HG03060 (cell line): ENCODE results near the gene DSE.
"Not testable (repeated sequence)": the region's sequence is repeated elsewhere in the genome, so short reads cannot be mapped to it uniquely, and the experiment has no call there.

Experiments
- ATAC-seq: cut with Tn5 transposase; IDR thresholded peaks from one replicate; pipeline ENCODE4 v1.9.1; 2021; ENCODE audit warnings: low read depth, moderate number of reproducible peaks; ENCODE audit not compliant: unreplicated experiment

DSE gene

DNA sequence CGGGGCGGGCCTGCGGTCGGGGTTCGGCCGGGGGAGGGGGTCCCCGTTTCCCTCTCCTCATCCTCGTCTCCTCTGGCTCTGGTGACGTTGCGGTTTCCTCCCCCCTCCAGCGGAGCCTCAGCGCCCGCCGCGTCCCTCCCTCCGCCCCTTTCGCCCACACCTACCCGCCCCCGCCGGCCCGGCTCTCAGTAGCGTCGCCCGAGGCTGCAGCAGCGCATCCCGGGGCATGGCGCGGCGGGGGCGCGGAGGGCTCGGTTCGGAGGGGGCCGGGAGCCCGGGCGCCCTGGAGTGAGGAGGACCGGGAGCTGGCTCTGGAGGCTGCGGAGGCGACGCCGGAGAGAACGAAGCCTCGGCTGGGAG lies at the start of gene DSE:
DSE (plus strand) TSS at position 188 of the 360 bp plus-strand sequence. CDS start 28,304 bp downstream, outside the sequence.
- peak; percentile 29 for ATAC-seq

DNA sequence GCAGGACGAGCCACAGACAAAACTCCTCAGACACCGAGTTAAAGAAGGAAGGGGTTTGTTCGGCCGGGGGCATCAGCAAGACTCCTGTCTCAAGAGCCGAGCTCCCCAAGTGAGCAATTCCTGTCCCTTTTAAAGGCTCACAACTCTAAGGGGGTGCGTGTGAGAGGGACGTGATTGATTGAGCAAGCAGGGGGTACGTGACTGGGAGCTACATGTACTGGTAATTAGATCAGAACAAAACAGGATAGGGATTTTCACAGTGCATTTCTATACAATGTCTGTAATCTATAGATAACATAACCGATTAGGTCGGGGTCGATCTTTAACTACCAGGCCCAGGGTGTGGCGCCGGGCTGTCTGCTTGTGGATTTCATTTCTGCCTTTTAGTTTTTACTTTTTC lies 48.8 kb upstream of the DSE start:
- not testable (repeated sequence) for ATAC-seq

DNA sequence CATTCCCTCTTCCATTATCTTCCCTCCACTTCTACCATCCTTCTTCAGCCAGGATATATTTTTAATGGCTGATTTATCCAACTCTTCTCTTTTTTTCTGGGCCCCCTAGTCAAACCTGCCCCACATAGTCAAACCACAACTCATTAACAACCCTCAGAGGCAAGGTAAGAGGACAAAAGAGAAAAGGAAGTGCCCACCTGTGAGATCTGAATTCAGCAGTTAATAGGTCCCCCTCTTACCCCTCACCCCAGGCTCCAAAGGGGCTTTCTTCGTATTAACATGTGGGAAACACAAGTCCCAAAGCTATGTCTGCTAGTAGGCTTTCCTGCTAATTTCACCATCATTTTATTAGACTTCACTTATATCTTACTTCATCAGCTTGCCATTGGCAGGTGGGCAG lies 46.9 kb upstream of the DSE start:
- ATAC-seq, result no peak

DNA sequence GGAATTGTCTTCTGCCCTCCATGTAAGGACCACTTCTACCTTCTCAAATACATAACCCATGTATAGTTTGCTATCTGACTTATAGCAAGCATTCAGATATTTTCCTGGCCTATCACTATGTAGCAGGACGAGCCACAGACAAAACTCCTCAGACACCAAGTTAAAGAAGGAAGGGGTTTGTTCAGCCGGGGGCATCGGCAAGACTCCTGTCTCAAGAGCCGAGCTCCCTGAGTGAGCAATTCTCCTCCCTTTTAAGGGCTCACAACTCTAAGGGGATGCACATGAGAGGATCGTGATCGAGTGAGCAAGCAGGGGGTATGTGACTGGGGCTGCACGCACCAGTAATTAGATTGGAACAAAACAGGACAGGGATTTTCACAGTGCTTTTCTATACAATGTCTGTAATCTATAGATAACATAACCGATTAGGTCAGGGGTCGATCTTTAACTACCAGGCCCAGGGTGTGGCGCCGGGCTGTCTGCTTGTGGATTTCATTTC lies 45.1 kb upstream of the DSE start:
- not testable (repeated sequence) for ATAC-seq

DNA sequence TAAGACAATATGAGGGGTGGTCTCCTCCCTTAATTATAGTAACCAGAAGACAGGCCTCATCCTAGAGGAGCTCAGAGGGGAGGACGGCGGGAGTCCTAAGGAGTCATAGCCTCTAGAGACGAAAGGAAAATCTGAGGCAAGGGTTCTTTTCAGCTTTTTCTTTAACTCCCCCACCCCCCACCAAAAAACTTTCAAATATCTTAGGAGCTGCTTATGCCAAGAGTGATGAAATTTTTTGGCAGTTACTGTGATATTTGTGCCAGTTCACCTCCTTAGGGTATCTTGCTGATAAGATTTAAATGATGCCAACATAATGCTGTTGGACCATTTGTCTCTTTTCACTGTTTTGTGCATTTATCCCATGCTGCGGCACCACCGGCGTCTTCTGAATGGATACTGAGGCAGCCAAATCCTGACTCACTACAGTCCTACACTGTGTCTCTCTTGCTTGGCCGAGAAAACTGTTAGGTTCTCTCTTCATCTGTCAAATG lies 44.5 kb upstream of the DSE start:
- ATAC-seq, result no peak

DNA sequence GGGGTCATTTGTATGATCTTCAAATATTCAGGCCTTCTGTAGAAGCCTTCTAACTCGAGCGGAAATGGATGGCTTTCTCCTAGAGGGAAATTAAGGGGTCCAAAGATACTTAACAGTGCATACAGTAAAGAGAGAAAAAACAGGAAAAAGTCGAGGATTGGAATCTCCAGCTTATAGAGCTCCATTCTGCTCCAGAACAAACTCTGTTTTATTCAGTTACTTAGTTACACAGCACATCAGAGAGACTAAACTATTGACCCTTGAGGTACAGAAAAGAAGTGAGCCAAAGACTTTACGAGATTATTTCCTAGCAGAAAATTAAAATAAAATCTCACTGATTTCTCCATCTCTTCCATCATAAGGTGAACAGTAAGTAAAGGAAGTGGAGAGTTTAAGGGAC lies 43.8 kb upstream of the DSE start:
- no peak for ATAC-seq

DNA sequence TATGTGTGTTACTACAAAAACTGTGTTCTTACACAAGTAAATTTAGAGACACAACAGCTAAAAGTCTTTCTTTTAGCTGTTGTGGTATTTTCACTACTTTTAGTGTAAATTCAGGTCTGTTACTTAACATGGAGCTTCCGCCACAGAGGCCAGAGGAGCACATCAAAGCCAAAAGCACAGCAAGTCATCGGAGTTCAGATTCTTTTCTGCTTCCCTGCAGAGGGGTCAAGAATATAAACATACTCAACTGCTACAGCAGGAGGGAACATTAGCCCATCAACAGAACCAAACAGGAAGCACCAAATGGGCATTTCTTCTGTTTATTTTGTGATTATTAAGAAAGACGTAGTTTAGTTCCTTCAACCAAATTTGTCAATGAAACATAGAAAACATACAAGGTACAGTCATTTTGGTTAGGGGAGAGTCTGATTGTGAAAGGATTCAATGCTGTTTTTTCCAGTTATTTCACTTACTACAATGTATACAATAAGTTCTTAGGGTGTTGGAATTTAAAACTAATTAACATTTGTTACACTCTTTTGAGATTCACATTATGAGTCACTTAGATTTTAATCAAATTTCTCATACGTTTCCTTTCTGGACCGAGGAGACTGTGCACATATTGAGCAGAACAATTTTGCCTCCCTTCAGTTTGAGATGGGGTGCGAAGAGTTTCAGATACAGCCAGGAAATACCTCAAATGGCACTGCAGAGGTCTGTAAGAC lies 42.8 kb upstream of the DSE start:
- no peak for ATAC-seq

DNA sequence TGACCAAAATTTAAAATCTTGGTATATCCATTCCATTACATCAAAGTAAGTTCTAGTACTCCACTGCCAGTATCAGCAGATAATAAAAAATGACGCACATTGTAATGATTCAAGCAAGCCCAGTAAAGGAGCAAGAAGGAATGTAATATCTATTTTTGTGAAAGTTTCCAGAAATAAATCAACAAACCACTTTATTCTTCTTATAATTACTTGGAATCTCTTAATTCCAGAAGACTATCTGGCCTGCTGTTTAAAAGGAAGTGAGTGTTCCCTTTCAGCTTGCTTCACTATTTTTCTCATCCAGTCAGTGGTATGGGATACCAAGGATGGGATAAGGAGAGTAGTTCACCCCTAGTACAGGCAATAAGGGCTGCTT lies 42.2 kb upstream of the DSE start:
- no peak for ATAC-seq

DNA sequence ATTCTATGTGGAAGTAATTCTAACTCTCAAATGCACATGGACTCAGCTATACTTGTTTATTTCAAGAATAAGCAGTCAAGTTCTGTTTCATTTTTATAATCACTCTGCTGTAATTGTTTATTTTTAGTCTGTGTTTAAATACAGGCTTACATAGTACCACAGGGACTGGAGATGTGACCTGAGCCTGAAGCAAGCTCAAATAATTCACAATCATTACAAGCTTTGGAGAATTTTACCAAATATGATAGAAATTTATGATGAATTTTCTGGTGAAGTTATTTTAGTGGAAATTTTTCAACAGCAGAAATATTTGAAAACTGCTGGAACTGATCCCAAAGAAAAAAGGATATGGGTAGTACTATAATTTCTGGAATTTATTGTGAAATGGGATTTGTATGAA lies 41.6 kb upstream of the DSE start:
- no peak for ATAC-seq

DNA sequence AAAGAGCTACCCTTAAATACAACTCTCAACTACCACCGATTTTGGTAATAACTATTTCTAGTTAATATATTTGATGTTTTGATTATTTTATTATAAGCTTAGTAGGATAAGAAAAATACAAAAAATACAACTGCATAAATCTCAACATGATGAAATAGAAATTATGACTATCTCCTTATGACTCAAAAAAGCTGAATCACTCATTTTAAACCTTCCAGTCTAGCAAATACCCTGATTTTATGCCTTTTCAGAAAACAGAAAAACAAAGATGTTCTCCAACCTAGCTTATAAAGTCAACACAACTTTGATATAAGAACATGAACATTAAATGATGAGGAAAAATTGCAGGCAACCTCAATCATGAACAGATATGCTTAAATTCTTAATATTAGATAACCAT lies 40.2 kb upstream of the DSE start:
- ATAC-seq, result no peak

DNA sequence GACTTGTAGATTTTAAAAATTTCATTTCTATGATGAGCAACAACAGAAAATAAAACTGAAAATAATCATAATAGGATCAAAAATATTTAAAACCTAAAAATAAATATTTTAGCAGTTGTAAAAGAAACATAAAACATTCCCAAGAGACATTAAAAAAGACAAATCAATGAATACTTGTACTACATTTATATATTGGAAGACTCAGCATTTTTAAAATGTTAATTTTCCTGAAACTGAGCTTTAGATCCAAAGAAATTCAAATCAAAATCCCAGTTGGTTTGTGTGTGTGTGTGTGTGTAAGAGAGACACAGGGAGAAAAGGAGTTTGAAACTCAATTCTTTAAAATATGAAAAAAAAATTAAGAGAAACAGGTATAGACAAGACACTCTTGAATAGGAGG lies 38.7 kb upstream of the DSE start:
- ATAC-seq, result no peak

DNA sequence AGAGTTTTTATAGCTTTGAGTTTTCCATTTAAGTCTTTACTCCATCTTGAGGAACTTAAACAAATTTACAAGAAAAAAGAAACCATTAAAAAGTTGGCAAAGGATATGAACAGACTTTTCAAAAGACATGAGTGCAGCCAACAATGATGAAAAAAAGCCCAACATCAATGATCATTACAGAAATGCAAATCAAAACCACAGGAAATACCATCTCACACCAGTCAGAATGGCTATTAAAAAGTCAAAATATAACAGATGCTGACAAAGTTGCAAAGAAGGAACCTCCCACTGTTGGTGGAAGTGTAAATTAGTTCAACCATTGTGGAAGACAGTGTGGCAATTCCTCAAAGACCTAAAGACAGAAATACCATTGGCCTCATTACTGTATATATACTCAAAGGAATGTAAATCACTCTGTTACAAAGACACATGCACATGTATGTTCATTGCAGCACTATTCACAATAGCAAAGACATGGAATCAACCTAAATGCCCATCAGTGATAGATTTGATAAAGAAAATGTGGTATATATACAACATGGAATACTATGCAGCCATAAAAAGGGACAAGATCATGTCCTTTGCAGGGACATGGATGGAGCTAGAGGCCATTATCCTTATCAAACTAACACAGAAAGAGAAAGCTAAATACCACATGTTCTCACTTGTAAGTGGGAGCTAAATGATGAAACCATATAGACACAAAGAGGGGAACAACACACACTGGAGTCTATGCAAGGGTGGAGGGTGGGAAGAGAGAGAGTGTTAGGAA lies 35.9 kb upstream of the DSE start:
- ATAC-seq, result not testable (repeated sequence)

DNA sequence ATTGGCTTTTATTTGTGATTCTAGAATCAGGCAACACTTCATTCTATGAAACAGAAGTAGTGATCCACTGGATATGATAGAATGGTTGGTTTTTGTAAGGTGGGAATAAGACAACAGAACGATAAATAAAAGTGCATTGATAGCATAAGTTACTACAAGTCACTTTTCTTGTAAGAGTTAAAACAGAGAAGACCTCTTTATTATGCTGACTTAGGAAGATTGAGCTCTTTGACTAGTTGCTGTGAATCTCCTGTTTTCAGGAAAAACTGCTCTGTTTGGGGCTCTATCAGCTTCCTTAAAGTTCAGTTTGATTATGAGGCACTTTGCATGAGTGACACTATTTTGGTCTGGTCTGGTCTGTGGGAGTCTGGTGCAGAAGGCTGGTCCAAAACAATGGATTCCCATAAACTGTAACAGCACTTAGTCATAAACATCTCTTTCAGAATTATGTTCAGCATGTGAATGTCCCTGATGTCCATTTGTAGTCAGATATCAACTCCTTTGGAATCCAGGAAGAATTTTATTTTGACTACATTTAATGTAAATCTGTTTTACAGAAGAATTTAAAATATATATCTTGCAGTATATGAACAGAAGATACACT lies 35.0 kb upstream of the DSE start:
- no peak for ATAC-seq

DNA sequence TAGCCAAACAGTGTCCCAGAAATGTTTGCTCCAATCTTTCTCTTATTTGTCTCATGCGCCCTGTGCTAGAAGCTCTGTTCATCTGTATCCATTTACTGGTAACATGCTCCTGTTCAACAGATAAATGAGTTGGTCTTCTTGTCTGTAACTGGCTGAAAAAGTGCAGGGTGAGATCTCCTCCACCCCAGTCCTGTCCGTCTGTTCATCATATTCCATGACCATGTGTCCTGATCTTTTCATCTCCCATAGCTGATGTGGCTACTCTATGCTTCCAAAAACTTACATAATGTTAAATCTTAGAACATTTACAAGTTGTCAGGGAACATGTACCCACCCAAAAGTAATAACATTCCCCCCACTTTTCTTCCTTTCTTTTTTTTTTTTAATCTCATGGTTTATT lies 31.8 kb upstream of the DSE start:
- ATAC-seq, result no peak

DNA sequence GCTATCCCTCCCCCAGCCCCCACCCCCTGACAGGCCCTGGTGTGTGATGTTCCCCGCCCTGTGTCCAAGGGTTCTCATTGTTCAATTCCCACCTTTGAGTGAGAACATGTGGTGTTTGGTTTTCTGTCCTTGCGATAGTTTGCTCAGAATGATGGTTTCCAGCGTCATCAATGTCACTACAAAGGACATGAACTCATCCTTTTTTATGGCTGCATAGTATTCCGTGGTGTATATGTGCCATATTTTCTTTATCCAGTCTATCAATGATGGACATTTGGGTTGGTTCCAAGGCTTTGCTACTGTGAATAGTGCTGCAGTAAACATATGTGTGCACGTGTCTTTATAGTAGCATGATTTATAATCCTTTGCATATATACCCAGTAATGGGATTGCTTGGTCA lies 30.1 kb upstream of the DSE start:
- not testable (repeated sequence) for ATAC-seq

DNA sequence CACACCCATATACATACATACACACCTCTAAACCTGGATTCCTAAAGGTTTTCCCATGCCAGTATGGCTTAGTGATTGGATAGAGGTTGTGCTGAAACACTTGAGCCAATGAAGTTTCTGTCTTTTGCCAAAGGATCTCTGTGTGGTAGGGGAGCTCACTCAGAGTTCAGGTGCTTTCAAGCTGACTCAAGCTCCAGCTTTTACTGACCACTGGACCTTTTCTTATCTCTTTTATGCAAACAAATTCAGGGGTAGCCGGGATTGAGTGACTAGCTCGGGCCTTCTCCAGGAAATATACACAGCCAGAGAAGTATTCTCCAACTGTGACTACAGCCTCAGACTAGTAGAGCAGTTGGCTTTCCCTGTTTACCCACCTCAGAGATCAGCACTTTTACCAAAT lies 21.5 kb upstream of the DSE start:
- no peak for ATAC-seq

DNA sequence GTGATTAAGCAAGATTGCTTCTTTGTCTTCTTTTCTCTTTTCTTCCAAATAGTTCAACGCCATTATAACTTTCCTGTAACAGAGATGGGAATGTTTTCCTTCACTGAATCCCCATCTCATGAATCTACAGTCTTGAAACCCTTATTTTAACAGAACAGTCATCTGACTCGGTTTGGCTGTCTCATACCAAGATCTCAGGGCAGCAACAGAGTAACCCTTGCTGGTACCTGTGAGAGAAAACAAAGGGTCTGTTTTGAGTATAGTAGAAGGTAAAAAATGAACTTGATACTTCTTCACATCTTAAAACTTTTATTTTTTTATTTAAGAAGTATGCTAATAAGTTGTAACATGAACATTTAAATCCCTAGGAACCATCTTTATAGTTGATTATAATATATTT lies 19.6 kb upstream of the DSE start:
- no peak for ATAC-seq

DNA sequence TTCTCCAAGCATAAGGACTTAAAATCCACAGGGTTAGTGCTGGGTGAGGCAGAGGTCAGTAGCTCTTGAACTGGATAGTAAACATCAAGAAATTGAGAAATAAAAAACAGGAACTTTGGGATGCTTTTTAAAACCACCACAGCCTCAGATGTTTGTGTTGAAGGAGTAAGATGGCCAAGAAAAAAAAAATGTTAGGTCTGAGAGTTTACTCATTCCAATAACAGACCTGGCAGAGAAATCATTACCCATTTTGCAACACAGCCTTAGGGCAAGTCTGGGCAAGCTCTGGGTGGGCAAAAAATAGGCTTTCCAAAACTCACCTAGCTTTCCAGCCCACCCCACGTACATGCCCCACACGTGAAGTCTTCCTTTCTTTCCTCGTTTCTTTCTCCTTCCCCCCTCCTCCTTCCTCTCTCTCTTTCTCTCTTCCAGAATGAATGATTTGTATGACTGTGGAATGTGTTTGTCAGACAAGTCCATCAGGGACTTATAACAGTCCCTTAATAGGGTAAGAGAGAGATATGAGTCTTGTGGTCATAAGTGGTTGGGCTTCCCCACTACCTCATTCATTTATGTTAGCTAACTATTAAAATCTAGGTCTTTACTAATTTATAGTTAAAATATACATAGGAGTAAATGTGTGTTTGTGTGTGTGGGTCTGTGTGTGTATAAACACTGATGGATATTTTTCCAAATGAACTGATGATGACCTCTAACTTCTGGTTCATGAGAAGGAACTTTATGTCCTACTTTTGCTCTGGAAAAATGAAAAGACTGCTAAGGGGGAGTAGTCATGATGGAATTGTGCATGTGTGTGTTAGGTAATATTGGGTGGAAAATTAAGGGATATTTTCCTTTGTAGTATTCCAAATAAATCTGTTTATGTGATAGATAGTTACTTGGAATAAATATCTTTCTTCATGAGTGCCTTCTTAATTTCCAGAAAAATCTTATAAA lies 18.0 kb upstream of the DSE start:
- peak; percentile 65 for ATAC-seq

DNA sequence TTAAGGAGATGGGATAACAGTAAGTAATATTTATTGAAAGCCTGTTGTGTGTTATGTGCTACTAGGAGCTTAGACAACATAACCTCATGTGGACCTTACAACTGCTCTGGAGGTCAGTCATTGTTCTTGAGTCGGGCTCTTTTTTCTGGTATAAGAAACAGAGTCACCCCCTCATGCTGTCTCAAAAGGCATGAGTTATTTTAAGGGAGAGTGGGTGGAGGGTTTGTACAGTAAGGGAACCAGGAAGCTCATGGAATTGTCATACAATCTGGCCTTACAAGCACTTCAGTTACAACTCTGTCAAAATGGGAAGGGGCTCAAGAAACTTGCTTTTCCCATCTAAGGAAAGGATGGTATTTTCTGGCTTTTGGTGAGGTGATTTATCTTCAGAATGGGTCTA lies 16.5 kb upstream of the DSE start:
- ATAC-seq, result no peak

DNA sequence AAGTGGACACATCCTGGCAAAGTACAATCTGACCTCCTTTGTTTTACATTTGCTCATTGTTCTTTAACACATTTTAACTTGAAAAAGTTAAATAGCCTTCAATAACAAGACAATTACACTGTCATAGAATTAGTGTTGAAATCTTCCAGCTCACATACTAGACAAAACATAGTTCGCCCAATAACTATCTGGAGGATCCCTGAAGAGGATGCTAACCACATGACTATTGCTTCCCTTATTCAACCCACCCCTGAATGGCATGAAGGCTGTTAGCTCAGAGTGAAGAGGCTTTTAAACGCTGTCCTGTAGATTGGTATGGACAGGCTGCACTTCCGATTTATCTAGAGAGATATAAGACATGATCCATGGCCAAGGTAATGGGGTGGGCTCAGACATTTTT lies 15.0 kb upstream of the DSE start:
- ATAC-seq, result no peak
